ENCODE measurements around the gene OSBPL1A. TPM values are rescaled to one million over a fixed set of nuclear protein-coding genes. Genes with fewer than 3 reads are reported as not detected.

The OSBPL1A gene
- total and polyA plus RNA-seq, 11 donors = 32.8 to 85.4 (median 71.0) TPM

DNA sequence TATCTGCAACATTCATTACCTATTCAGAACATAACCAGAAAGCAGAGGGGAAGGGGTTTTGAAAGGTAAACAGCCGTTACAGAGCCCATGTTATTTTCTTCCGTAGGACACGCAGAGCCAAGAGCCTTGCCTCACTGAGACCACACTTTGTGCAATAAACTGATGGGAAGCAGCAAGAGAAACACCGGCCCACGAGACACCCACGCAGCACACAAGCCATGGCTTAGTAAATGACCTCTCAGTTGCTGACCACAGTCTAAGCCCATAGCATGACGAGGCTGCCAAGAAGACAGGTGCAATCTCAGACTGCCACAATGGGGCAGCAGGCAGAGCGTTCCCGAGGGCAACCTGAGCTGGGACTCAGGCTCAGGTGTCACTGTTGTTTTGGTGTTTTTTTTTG, 199.2 kb downstream of the OSBPL1A start:
- Histone ChIP-seq H3K36me3 (peaks cover 0 to 23% (median 4%) of the 10 kb centered on the region in 9 donors), H3K4me1 (peaks cover 0 to 31% (median 12%) of the 10 kb centered on the region in 12 donors), H3K27ac (no peak overlapping the region), H3K27me3 (no peaks in the 10 kb centered on the region), H3K9me3 (no peaks in the 10 kb centered on the region), H3K4me3 (no peak overlapping the region)
- intact Hi-C loops (cut with DNase I) = loop anchor here in 1 of 10 donors (10.0 kb wide), 1 partner anchor 116 kb away; no protein-coding TSS in a partner anchor
- TF ChIP-seq POLR2A (IDR thresholded peaks at IDR 0.05) (no peak), CTCF (IDR thresholded peaks at IDR 0.05) (no peak)
- 82 to 93% (median 89%) methylated on average over 9 of the region's 9 CpGs for WGBS, 4 donors
- no peak for DNase-seq
- ATAC-seq = peak in 1 of 4 donors; percentile 56

DNA sequence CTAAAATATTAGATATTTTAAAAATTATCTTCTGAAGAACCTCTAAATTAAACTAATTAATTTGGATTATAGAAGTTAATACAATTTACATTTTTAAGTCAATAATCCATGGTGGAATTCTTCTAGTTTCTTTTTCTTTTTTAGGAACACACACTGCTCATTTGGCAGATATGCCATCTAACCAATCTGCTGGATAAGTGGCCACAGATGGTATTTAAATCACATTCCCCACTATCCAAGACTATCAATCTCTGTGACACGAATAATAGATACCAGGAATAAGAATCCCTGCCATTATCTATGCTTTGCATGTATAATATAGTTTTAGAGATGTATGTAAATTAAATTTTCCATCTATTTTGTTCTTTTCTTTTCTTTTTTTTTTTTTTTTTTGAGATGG, 200.2 kb downstream of the OSBPL1A start:
- DNase-seq (no peak), ATAC-seq (no peak)
- no peaks in the 10 kb centered on the region for H3K9me3 ChIP-seq
- no peaks in the 10 kb centered on the region for H3K27me3 ChIP-seq
- H3K27ac ChIP-seq = no peak overlapping the region
- TF ChIP-seq POLR2A (IDR thresholded peaks at IDR 0.05) (no peak), CTCF (IDR thresholded peaks at IDR 0.05) (no peak)
- H3K36me3 ChIP-seq = peaks cover 0 to 23% (median 4%) of the 10 kb centered on the region in 9 donors
- intact Hi-C loops (cut with DNase I) = loop anchor here in 1 of 10 donors (10.0 kb wide), 1 partner anchor 117 kb away; no protein-coding TSS in a partner anchor
- H3K4me3 ChIP-seq = no peak overlapping the region
- H3K4me1 ChIP-seq = peaks cover 0 to 31% (median 12%) of the 10 kb centered on the region in 12 donors
- 55 to 76% (median 70%) methylated on average over 1 of the region's 1 CpG for WGBS, 4 donors

- DNase-seq (no peak), ATAC-seq (no peak)
- no peak overlapping the region for H3K4me3 ChIP-seq
- no peaks in the 10 kb centered on the region for H3K9me3 ChIP-seq
- peaks cover 0 to 23% (median 4%) of the 10 kb centered on the region in 9 donors for H3K36me3 ChIP-seq
- no peak overlapping the region for H3K27ac ChIP-seq
- H3K4me1 ChIP-seq = peaks cover 0 to 29% (median 11%) of the 10 kb centered on the region in 12 donors
- TF ChIP-seq POLR2A (IDR thresholded peaks at IDR 0.05) (no peak), CTCF (IDR thresholded peaks at IDR 0.05) (no peak)
- intact Hi-C loops (cut with DNase I) = loop anchor here in 1 of 10 donors (10.0 kb wide), 1 partner anchor 118 kb away; no protein-coding TSS in a partner anchor
- H3K27me3 ChIP-seq = no peaks in the 10 kb centered on the region
- WGBS, 4 donors = 93 to 96% (median 94%) methylated on average over 4 of the region's 4 CpGs
Measured at GRCh38 chr18:24196764-24197163, 200.9 kb downstream of the OSBPL1A start.

- intact Hi-C loops (cut with DNase I) = loop anchor here in 1 of 10 donors (10.0 kb wide), 1 partner anchor 119 kb away; no protein-coding TSS in a partner anchor
- no peak for ATAC-seq
- peaks cover 0 to 23% (median 4%) of the 10 kb centered on the region in 9 donors for H3K36me3 ChIP-seq
- H3K4me1 ChIP-seq = peaks cover 0 to 22% (median 5%) of the 10 kb centered on the region in 12 donors
- no peaks in the 10 kb centered on the region for H3K27me3 ChIP-seq
- no peak overlapping the region for H3K27ac ChIP-seq
- DNase-seq = no peak
- TF ChIP-seq CTCF (IDR thresholded peaks at IDR 0.05) = no peak
- TF ChIP-seq POLR2A (IDR thresholded peaks at IDR 0.05) = no peak
- H3K4me3 ChIP-seq = no peak overlapping the region
- WGBS, 4 donors = 90 to 95% (median 93%) methylated on average over 9 of the region's 9 CpGs
- no peaks in the 10 kb centered on the region for H3K9me3 ChIP-seq
Measured at GRCh38 chr18:24195296-24196053, 202.1 kb downstream of the OSBPL1A start.

Data from heart left ventricle (tissue), 16 donors.